GM12878 (cell line): Measurements from ENCODE around the gene DHX30. TPM values are rescaled to one million over a fixed set of nuclear protein-coding genes. Genes with fewer than 3 reads are reported as not detected.

Source experiments
- ATAC-seq: fragments of 200-7000 bp; cut with Tn5 transposase; 3 replicates; pipeline ENCODE4 v1.9.1; 2020; ENCODE audit warnings: mild to moderate bottlenecking, moderate library complexity
- BruUV-seq: library from RNA; stranded (reverse); fragments of 400-500 nt; replicated peaks from 2 replicates; lab custom pipeline; 2021; lab: Mats Ljungman, UMichigan
- CTCF ChIA-PET: fragments of 300-600 bp; sonication (Branson Sonifier 250); formaldehyde crosslinking; extraction: SDS; loops from one replicate; lab custom pipeline; 2021; ENCODE audit warnings: inconsistent platforms; lab: Yijun Ruan, JAX
- POLR2A ChIA-PET: fragments of 350-600 bp; formaldehyde crosslinking; extraction: SDS; loops from one replicate; lab custom pipeline; 2021; ENCODE audit warnings: inconsistent platforms; lab: Charles Lee
- RAD21 ChIA-PET: fragments of 300-600 bp; sonication (Branson Sonifier 250); formaldehyde crosslinking; loops from one replicate; lab custom pipeline; 2023; ENCODE audit warnings: antibody characterized with exemption; ENCODE audit not compliant: unreplicated experiment; lab: Charles Lee
- SMC1A ChIA-PET: fragments of 300-600 bp; sonication (Branson Sonifier 250); formaldehyde crosslinking; loops from one replicate; lab custom pipeline; 2023; ENCODE audit not compliant: unreplicated experiment, uncharacterized antibody; lab: Charles Lee
- DNase-seq: peaks from one replicate; pipeline ENCODE4 v3.0.0-alpha.2; 2011; ENCODE audit warnings: low read depth, low spot score
- FAIRE-seq: peaks from 3 replicates; lab custom pipeline; 2011; peaks lifted over from hg19 to GRCh38; lab: Jason Lieb, UNC
- H2AFZ ChIP-seq: 2 replicates; pipeline ENCODE4 v1.6.0; 2011; ENCODE audit warnings: low read depth, low read length, control low read depth; ENCODE audit not compliant: control insufficient read depth
- H3K27ac ChIP-seq: 2 replicates; pipeline ENCODE4 v1.5.1; 2011; ENCODE audit warnings: control low read depth; ENCODE audit not compliant: control insufficient read depth, insufficient read depth
- H3K27me3 ChIP-seq, 2 experiments: replicated peaks in 1 of 2; 2 replicates each; pipeline versions ENCODE4 v1.6.0 to v1.6.1; 2011; ENCODE audit warnings: low read length in 1 of 2; ENCODE audit not compliant: control insufficient read depth in 2 of 2, insufficient read depth in 2 of 2
- H3K36me3 ChIP-seq, 2 experiments: 2 replicates each; pipeline ENCODE4 v1.5.1; 2011; ENCODE audit warnings: low read length in 1 of 2; ENCODE audit not compliant: control insufficient read depth in 2 of 2, insufficient read depth in 2 of 2
- H3K4me1 ChIP-seq: 2 replicates; pipeline ENCODE4 v1.6.1; 2011; ENCODE audit warnings: mild to moderate bottlenecking, low read length, moderate library complexity, mixed read lengths; ENCODE audit not compliant: control insufficient read depth, insufficient read depth
- H3K4me2 ChIP-seq: 2 replicates; pipeline ENCODE4 v1.6.0; 2011; ENCODE audit warnings: control low read depth; ENCODE audit not compliant: control insufficient read depth, insufficient read depth
- H3K4me3 ChIP-seq: fragments of 200-600 bp; sonication (generic); 2 replicates; pipeline ENCODE4 v1.5.1; 2016
- H3K79me2 ChIP-seq: 2 replicates; pipeline ENCODE4 v1.6.0; 2011; ENCODE audit warnings: low read length; ENCODE audit not compliant: control insufficient read depth, insufficient read depth
- H3K9ac ChIP-seq: 2 replicates; pipeline ENCODE4 v1.8.0; 2011; ENCODE audit warnings: low read length, control low read depth, mixed read lengths; ENCODE audit not compliant: control insufficient read depth, insufficient read depth
- H3K9me3 ChIP-seq: replicated peaks from 3 replicates; pipeline ENCODE4 v1.5.1; 2011; ENCODE audit warnings: mild to moderate bottlenecking, low read length; ENCODE audit not compliant: control insufficient read depth, insufficient read depth
- H4K20me1 ChIP-seq: 2 replicates; pipeline ENCODE4 v1.6.0; 2011; ENCODE audit not compliant: control insufficient read depth, insufficient read depth
- ATF3 ChIP-seq: IDR thresholded peaks from 2 replicates; pipeline ENCODE4 v1.6.1; 2011; ENCODE audit warnings: low read depth, mild to moderate bottlenecking, low read length, moderate library complexity, borderline replicate concordance; ENCODE audit errors: extremely low read depth
- BACH1 ChIP-seq: fragments of 450-650 bp; IDR thresholded peaks from 2 replicates; pipeline ENCODE4 v1.6.1; 2017; ENCODE audit warnings: mild to moderate bottlenecking, borderline replicate concordance
- BCLAF1 ChIP-seq: fragments of 450-650 bp; IDR thresholded peaks from 2 replicates; pipeline ENCODE4 v1.6.1; 2017; ENCODE audit warnings: antibody characterized with exemption, mild to moderate bottlenecking, moderate library complexity
- DPF2 ChIP-seq: fragments of 450-650 bp; IDR thresholded peaks from 2 replicates; pipeline ENCODE4 v1.6.1; 2017; ENCODE audit warnings: mild to moderate bottlenecking
- MAX ChIP-seq: IDR thresholded peaks from 2 replicates; pipeline ENCODE4 v1.6.1; 2012; ENCODE audit warnings: low read depth, low read length, improper control_type of control experiment
- MLLT1 ChIP-seq: fragments of 450-650 bp; IDR thresholded peaks from 2 replicates; pipeline ENCODE4 v1.6.1; 2016; ENCODE audit warnings: mild to moderate bottlenecking
- NFYB ChIP-seq: IDR thresholded peaks from 2 replicates; pipeline ENCODE4 v1.6.1; 2011; ENCODE audit warnings: low read depth, mild to moderate bottlenecking, low read length, improper control_type of control experiment, moderate library complexity; ENCODE audit not compliant: insufficient read depth
- POU2F2 ChIP-seq: IDR thresholded peaks from 3 replicates; pipeline ENCODE4 v1.6.1; 2011; ENCODE audit warnings: low read depth, mild to moderate bottlenecking, low read length, borderline replicate concordance
- SUZ12 ChIP-seq: fragments of 200-600 bp; sonication (generic); IDR thresholded peaks from one replicate; pipeline ENCODE4 v1.6.1; 2018; ENCODE audit warnings: antibody characterized with exemption, mild to moderate bottlenecking; ENCODE audit not compliant: unreplicated experiment
- ZNF207 ChIP-seq: fragments of 450-650 bp; IDR thresholded peaks from 2 replicates; pipeline ENCODE4 v1.6.1; 2014; ENCODE audit warnings: antibody characterized with exemption, mild to moderate bottlenecking, borderline replicate concordance
- WGBS: methylation state at CpG from one replicate; pipeline ENCODE4 v1.1.6; 2016; ENCODE audit warnings: low lambda C conversion rate; ENCODE audit not compliant: insufficient replicate concordance, insufficient coverage; ENCODE audit errors: missing lambda C conversion rate; 5-methylcytosine and 5-hydroxymethylcytosine counted together
- in situ Hi-C: fragments of 300-500 bp; cut with MboI; formaldehyde crosslinking; loops from 9 replicates; pipeline ENCODE4 v1.14.3; 2018; ENCODE audit warnings: mixed read lengths
- intact Hi-C: fragments of 100-400 bp; cut with micrococcal nuclease; formaldehyde crosslinking; loops from one replicate; pipeline ENCODE4 v1.14.2; 2022; ENCODE audit not compliant: unreplicated experiment
- polyA plus RNA-seq, 11 experiments: library from polyadenylated mRNA; depleted of rRNA in 4 of 11; unstranded in 6 of 11; stranded (reverse) in 5 of 11; fragments of >200 nt; fragmentation: Nextera tagmentation in 4 of 11; fragmentation: Illumina TruSeq in 1 of 11; extraction: Ambion mirVana in 4 of 11; extraction: Trizol in 1 of 11; gene quantifications; 1 replicate in 1 of 11; 2 replicates in 10 of 11; pipeline versions ENCODE4 v1.2.1 to v1.2.3, GENCODE V29; 2011 to 2016; ENCODE audit warnings: inconsistent platforms in 2 of 11, missing spikeins in 2 of 11, low read depth in 1 of 11
- total RNA-seq, 4 experiments: library from RNA; depleted of rRNA in 3 of 4; stranded (reverse); fragments of >200 nt in 3 of 4; fragmentation: Illumina TruSeq in 1 of 4; extraction: Trizol in 1 of 4; gene quantifications; 2 replicates each; pipeline versions ENCODE4 v1.2.1 to v1.2.3, GENCODE V29; 2013 to 2021

Gene DHX30
- total and polyA plus RNA-seq, 10 of the 15 experiments (the other 5 are each of a cell fraction or from before 2014, with no cell fraction given) = 9.5 to 75.3 (median 47.8) TPM

- H3K79me2 ChIP-seq = no peaks in the 10 kb centered on the region
- H3K4me2 ChIP-seq = no peak overlapping the region
- ChIA-PET POLR2A (no interaction called here), SMC1A (no interaction called here), RAD21 (no interaction called here), CTCF (no interaction called here)
- H3K4me3 ChIP-seq = no peak overlapping the region
- WGBS = 87% methylated on average over 27 of the region's 36 CpGs
- no peak for ATAC-seq
- intact Hi-C loops (no loop called here), in situ Hi-C loops (no loop called here)
- no peak overlapping the region for H3K9ac ChIP-seq
- H3K27me3 ChIP-seq = no peaks in the 10 kb centered on the region
- BruUV-seq = no TSS peak
- TF ChIP-seq POU2F2 (no peak), MLLT1 (no peak)
- no peaks in the 10 kb centered on the region for H3K4me1 ChIP-seq
- no peak overlapping the region for H3K27ac ChIP-seq
- no peaks in the 10 kb centered on the region for H4K20me1 ChIP-seq
- no peak for DNase-seq
- no peaks in the 10 kb centered on the region for H3K9me3 ChIP-seq
- peaks cover 8 to 35% of the 10 kb centered on the region in 2 experiments; a peak in 3 of 4 replicates for H3K36me3 ChIP-seq
- H2AFZ ChIP-seq = no peak overlapping the region
- FAIRE-seq = no peak
These were observed 50.0 kb downstream of the DHX30 start for GRCh38 chr3:47852604-47853602.

- in situ Hi-C loops = no loop called here
- H2AFZ ChIP-seq = no peak overlapping the region
- no peaks in the 10 kb centered on the region for H3K9me3 ChIP-seq
- H3K36me3 ChIP-seq = peaks cover 8 to 24% of the 10 kb centered on the region in 2 experiments; a peak in 3 of 4 replicates
- H4K20me1 ChIP-seq = no peaks in the 10 kb centered on the region
- H3K4me2 ChIP-seq = no peak overlapping the region
- H3K4me1 ChIP-seq = no peaks in the 10 kb centered on the region
- no peak for DNase-seq
- POLR2A ChIA-PET = no interaction called here
- no peak overlapping the region for H3K4me3 ChIP-seq
- no peak for ATAC-seq
- no peak overlapping the region for H3K27ac ChIP-seq
- FAIRE-seq = no peak
- intact Hi-C loops = no loop called here
- 86% methylated on average over 11 of the region's 11 CpGs for WGBS
- SMC1A ChIA-PET = no interaction called here
- H3K79me2 ChIP-seq = no peaks in the 10 kb centered on the region
- RAD21 ChIA-PET = no interaction called here
- H3K27me3 ChIP-seq = no peaks in the 10 kb centered on the region
- CTCF ChIA-PET = no interaction called here
- no peak overlapping the region for H3K9ac ChIP-seq
- no TSS peak for BruUV-seq
- TF ChIP-seq DPF2 (no peak), MAX (no peak), BACH1 (no peak), BCLAF1 (no peak), ATF3 (no peak), SUZ12 (no peak), ZNF207 (no peak), NFYB (no peak)
These were observed 51.3 kb downstream of the DHX30 start for GRCh38 chr3:47854267-47854666.
